ENCODE results near the gene ACTN1. TPM values are rescaled to one million over a fixed set of nuclear protein-coding genes. Genes with fewer than 3 reads are reported as not detected.
A peak's percentile ranks its signal among the peaks of the same experiment; 100 is the strongest.

ACTN1 gene
- total RNA-seq, 2 donors from 2014 or later = 665 to 826 TPM

- DNase-seq (ENCODE audit: low spot score) = peak; percentile 71
- intact Hi-C loops (cut with DNase I) = loop anchor here in 1 of 2 donors (10.0 kb wide), 1 partner anchor 45 kb away; the partner anchor contains the start of gene ACTN1
These were observed 49.3 kb downstream of the ACTN1 start for GRCh38 chr14:68929623-68930307.

GRCh38 chr14:68928770-68929550, 50.1 kb downstream of the ACTN1 start:
- peak; percentile 58 for DNase-seq (ENCODE audit: low spot score)
- intact Hi-C loops (cut with DNase I) = loop anchor here in 1 of 2 donors (10.0 kb wide), 1 partner anchor 46 kb away; the partner anchor contains the start of gene ACTN1

- intact Hi-C loops (cut with DNase I) = loop anchor here in 1 of 2 donors (10.0 kb wide), 1 partner anchor 47 kb away; the partner anchor contains the start of gene ACTN1
- DNase-seq (ENCODE audit: low spot score) = no peak
These were observed 51.0 kb downstream of the ACTN1 start for GRCh38 chr14:68927956-68928675.

- DNase-seq (ENCODE audit: low spot score) = no peak
- intact Hi-C loops (cut with DNase I) = loop anchor here in 1 of 2 donors (10.0 kb wide), 1 partner anchor 48 kb away; the partner anchor contains the start of gene ACTN1
These were observed 52.0 kb downstream of the ACTN1 start for GRCh38 chr14:68927089-68927488.

- DNase-seq (ENCODE audit: low spot score) = no peak
- intact Hi-C loops (cut with DNase I) = loop anchor here in 1 of 2 donors (10.0 kb wide), 1 partner anchor 49 kb away; the partner anchor contains the start of gene ACTN1
These were observed 52.9 kb downstream of the ACTN1 start for GRCh38 chr14:68926236-68926635.

- no peak for DNase-seq (ENCODE audit: low spot score)
- intact Hi-C loops (cut with DNase I) = loop anchor here in 1 of 2 donors (10.0 kb wide), 1 partner anchor 49 kb away; the partner anchor contains the start of gene ACTN1
These were observed 53.7 kb downstream of the ACTN1 start for GRCh38 chr14:68925373-68925772.

GRCh38 chr14:68924186-68925158, 54.6 kb downstream of the ACTN1 start:
- intact Hi-C loops (cut with DNase I) = loop anchor here in 1 of 2 donors (10.0 kb wide), 1 partner anchor 50 kb away; the partner anchor contains the start of gene ACTN1
- no peak for DNase-seq (ENCODE audit: low spot score)

GRCh38 chr14:68922886-68923285, 56.2 kb downstream of the ACTN1 start:
- DNase-seq (ENCODE audit: low spot score) = no peak
- intact Hi-C loops (cut with DNase I) = loop anchor here in 1 of 2 donors (10.0 kb wide), 1 partner anchor 52 kb away; the partner anchor contains the start of gene ACTN1

GRCh38 chr14:68922201-68922621, 56.9 kb downstream of the ACTN1 start:
- intact Hi-C loops (cut with DNase I) = loop anchor here in 1 of 2 donors (10.0 kb wide), 1 partner anchor 53 kb away; the partner anchor contains the start of gene ACTN1
- no peak for DNase-seq (ENCODE audit: low spot score)

- intact Hi-C loops (cut with DNase I) = loop anchor here in 1 of 2 donors (10.0 kb wide), 1 partner anchor 53 kb away; the partner anchor contains the start of gene ACTN1
- no peak for DNase-seq (ENCODE audit: low spot score)
These were observed 57.4 kb downstream of the ACTN1 start for GRCh38 chr14:68921666-68922065.

GRCh38 chr14:68921049-68921448, 58.1 kb downstream of the ACTN1 start:
- DNase-seq (ENCODE audit: low spot score) = no peak
- intact Hi-C loops (cut with DNase I) = loop anchor here in 1 of 2 donors (10.0 kb wide), 1 partner anchor 54 kb away; the partner anchor contains the start of gene ACTN1

GRCh38 chr14:68919129-68919927, 59.8 kb downstream of the ACTN1 start:
- intact Hi-C loops (cut with DNase I) = loop anchor here in 1 of 2 donors (10.0 kb wide), 1 partner anchor 175 kb away; no protein-coding TSS in a partner anchor

GRCh38 chr14:68918612-68919011, 60.5 kb downstream of the ACTN1 start:
- DNase-seq (ENCODE audit: low spot score) = no peak
- intact Hi-C loops (cut with DNase I) = loop anchor here in 1 of 2 donors (10.0 kb wide), 1 partner anchor 176 kb away; no protein-coding TSS in a partner anchor

More at GRCh38 chr14:68919129-68919927, 59.8 kb downstream of the ACTN1 start:
- no peak for DNase-seq (ENCODE audit: low spot score)

GRCh38 chr14:68916358-68916941, 62.7 kb downstream of the ACTN1 start:
- no peak for DNase-seq (ENCODE audit: low spot score)
- intact Hi-C loops (cut with DNase I) = loop anchor here in 1 of 2 donors (10.0 kb wide), 1 partner anchor 178 kb away; no protein-coding TSS in a partner anchor

- intact Hi-C loops (cut with DNase I) = loop anchor here (5.0 to 10.0 kb wide), 2 partner anchors 181 to 184 kb away; no protein-coding TSS in a partner anchor
- DNase-seq (ENCODE audit: low spot score) = no peak
These were observed 65.6 kb downstream of the ACTN1 start for GRCh38 chr14:68913516-68913915.

- intact Hi-C loops (cut with DNase I) = loop anchor here (1.0 to 10.0 kb wide), 3 partner anchors 42 to 186 kb away; no protein-coding TSS in a partner anchor
These were observed 67.4 kb downstream of the ACTN1 start for GRCh38 chr14:68911594-68912227.

More at GRCh38 chr14:68911594-68912227, 67.4 kb downstream of the ACTN1 start:
- DNase-seq (ENCODE audit: low spot score) = no peak

Measured in posterior vena cava (tissue), 2 donors.